Stimulated activated CD8-positive, alpha-beta memory T cell treated with anti-CD3 and anti-CD28 coated beads, Interleukin-7, amount 100 ng/mL, for 1 hour (primary cell): ENCODE measurements around the gene PGC.

ENCODE experiments used
- DNase-seq, 2 donors: peaks; one replicate each; pipeline ENCODE4 v3.0.0-alpha.2; 2020; ENCODE audit warnings: low read depth in 2 of 2

Gene PGC

GRCh38 chr6:41747256-41748101, at the start of gene PGC:
PGC (minus strand) TSS chr6:41747397; CDS start chr6:41747334, 63 bp downstream.
- DNase-seq = no peak

GRCh38 chr6:41796474-41796873, 49.3 kb upstream of the PGC start:
- DNase-seq = no peak

- DNase-seq = no peak
These were observed 44.8 kb upstream of the PGC start for GRCh38 chr6:41791984-41792383.

- no peak for DNase-seq
These were observed 44.1 kb upstream of the PGC start for GRCh38 chr6:41791305-41791704.

GRCh38 chr6:41790045-41790444, 42.8 kb upstream of the PGC start:
- DNase-seq = no peak

GRCh38 chr6:41789390-41789724, 42.2 kb upstream of the PGC start:
- no peak for DNase-seq

GRCh38 chr6:41787219-41787917, 40.2 kb upstream of the PGC start, which contains the start of gene TOMM6:
TOMM6 (plus strand) TSS chr6:41787694; CDS start chr6:41787698, 4 bp downstream.
- peak; percentile 91 for DNase-seq

GRCh38 chr6:41786451-41787218, 39.4 kb upstream of the PGC start:
- peak; percentile 78 to 82 for DNase-seq

GRCh38 chr6:41785689-41786450, 38.7 kb upstream of the PGC start:
- no peak for DNase-seq

- DNase-seq = no peak
These were observed 38.1 kb upstream of the PGC start for GRCh38 chr6:41785254-41785653.

- no peak for DNase-seq
These were observed 37.5 kb upstream of the PGC start for GRCh38 chr6:41784581-41785171.

- no peak for DNase-seq
These were observed 36.0 kb upstream of the PGC start for GRCh38 chr6:41783106-41783780.

GRCh38 chr6:41781366-41781730, 34.2 kb upstream of the PGC start:
- DNase-seq = no peak

GRCh38 chr6:41780551-41781365, 33.6 kb upstream of the PGC start, which contains the start of gene PRICKLE4:
PRICKLE4 (plus strand) TSS chr6:41780782; CDS start chr6:41783474, 2,692 bp downstream.
- DNase-seq = no peak

- DNase-seq = peak; percentile 99 to 100
These were observed 32.8 kb upstream of the PGC start, which contains the start of gene FRS3 for GRCh38 chr6:41779788-41780550. FRS3 (minus strand) TSS chr6:41779900; CDS start chr6:41776987, 2,913 bp downstream.

- DNase-seq = no peak
These were observed 32.1 kb upstream of the PGC start for GRCh38 chr6:41779336-41779735.

- no peak for DNase-seq
These were observed 31.7 kb upstream of the PGC start for GRCh38 chr6:41778895-41779294.

- DNase-seq = no peak
These were observed 30.5 kb upstream of the PGC start for GRCh38 chr6:41777551-41778285.
